ENCODE results near the gene MRPS18B.
A peak's percentile ranks its signal among the peaks of the same experiment; 100 is the strongest.

The MRPS18B gene

GRCh38 chr6:30613251-30614043 lies 4.2 kb upstream of the MRPS18B start:
- TF ChIP-seq, protein P1, sequence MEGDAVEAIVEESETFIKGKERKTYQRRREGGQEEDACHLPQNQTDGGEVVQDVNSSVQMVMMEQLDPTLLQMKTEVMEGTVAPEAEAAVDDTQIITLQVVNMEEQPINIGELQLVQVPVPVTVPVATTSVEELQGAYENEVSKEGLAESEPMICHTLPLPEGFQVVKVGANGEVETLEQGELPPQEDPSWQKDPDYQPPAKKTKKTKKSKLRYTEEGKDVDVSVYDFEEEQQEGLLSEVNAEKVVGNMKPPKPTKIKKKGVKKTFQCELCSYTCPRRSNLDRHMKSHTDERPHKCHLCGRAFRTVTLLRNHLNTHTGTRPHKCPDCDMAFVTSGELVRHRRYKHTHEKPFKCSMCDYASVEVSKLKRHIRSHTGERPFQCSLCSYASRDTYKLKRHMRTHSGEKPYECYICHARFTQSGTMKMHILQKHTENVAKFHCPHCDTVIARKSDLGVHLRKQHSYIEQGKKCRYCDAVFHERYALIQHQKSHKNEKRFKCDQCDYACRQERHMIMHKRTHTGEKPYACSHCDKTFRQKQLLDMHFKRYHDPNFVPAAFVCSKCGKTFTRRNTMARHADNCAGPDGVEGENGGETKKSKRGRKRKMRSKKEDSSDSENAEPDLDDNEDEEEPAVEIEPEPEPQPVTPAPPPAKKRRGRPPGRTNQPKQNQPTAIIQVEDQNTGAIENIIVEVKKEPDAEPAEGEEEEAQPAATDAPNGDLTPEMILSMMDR (IDR thresholded peaks at IDR 0.05), result no peak
- Histone ChIP-seq H3K27ac (peak overlapping the region; percentile 70 to 96), H3K4me3 (peak overlapping the region; percentile 79)
- DNase-seq (ENCODE audit: low spot score), result no peak

DNA sequence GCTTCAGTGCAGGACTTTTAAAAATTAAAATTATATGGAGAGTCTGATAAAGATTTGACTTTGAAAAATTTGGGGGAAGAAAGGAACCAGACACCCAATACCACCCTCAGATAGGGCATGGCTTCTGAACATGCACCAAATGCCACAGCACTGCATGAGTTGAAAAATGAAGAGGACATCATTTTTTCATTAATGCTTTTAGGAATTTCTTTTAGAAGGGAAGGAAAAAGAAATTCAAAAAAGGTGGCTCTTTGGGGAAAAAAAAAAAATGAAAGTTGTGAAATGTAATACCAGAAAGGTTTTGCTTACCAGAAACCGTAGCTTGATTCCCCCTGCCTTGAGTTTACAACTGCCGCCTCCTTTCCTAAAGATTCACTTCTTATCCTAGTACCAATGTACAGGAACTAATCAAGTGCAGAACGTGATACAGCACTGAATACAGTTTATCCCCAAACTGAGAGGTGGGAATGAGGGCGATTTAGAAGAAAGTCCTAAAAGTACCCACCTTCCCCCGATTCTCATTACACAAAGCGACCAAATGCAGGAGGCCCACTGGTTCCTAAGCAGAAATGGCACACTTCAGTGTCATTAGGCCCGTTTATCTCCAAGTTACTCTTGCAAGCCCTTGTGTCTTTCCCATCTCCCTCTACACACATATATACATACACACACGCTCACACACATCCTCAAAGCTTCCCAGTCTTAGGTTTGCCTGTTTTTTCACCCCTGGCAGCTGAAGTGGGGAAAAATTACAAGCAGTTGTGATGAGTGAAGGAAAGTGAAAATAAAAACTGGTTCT lies 3.4 kb upstream of the MRPS18B start:
- Histone ChIP-seq H3K4me3 (peak overlapping the region; percentile 79), H3K27ac (peak overlapping the region; percentile 88 to 96)
- DNase-seq (ENCODE audit: low spot score), result no peak
- TF ChIP-seq, protein P1 (IDR thresholded peaks at IDR 0.05), result no peak

DNA sequence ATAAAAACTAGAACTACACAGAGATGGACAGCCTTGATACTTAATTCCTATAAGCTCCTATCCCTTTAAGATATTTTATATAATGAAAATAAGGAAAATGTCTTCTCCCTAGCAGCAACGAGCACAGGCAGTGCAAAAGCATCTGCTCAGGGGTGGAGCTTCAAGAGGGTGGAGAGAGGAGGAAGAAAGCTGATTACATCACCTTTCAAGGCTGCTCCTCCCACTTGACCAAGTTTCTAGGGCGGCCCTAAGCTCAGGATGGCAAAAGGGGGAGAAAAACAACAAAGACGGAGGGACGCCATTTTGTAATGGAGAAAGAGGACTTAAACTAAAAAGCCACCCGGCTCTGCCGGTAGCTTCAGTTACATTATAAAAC lies 2.8 kb upstream of the MRPS18B start:
- H3K4me3 ChIP-seq, result peak overlapping the region; percentile 79
- H3K27ac ChIP-seq, result peak overlapping the region; percentile 88 to 96
- TF ChIP-seq, protein P1 (IDR thresholded peaks at IDR 0.05), result no peak
- DNase-seq (ENCODE audit: low spot score), result peak; percentile 90

- no peak for DNase-seq (ENCODE audit: low spot score)
- Histone ChIP-seq H3K4me3 (peak overlapping the region; percentile 79), H3K27ac (peak overlapping the region; percentile 92 to 96)
- TF ChIP-seq, protein P1 (IDR thresholded peaks at IDR 0.05), result no peak
Observed at GRCh38 chr6:30615219-30615957, 2.3 kb upstream of the MRPS18B start.

GRCh38 chr6:30615958-30616810 lies 1.5 kb upstream of the MRPS18B start:
- peak overlapping the region; percentile 79 for H3K4me3 ChIP-seq
- no peak for DNase-seq (ENCODE audit: low spot score)
- TF ChIP-seq, protein P1 (IDR thresholded peaks at IDR 0.05), result no peak
- peak overlapping the region; percentile 92 to 96 for H3K27ac ChIP-seq
